Right lung (tissue), 5 donors: Measurements from ENCODE around the gene SASH3. TPM values are rescaled to one million over a fixed set of nuclear protein-coding genes. Genes with fewer than 3 reads are reported as not detected.

Experiments used
- polyA plus RNA-seq, 5 donors: library from polyadenylated mRNA; unstranded; fragments of 120-200 nt; gene quantifications; one replicate each; pipeline versions ENCODE4 v1.2.1 to v1.2.3, GENCODE V29; 2013; ENCODE audit warnings: inconsistent platforms in 1 of 5, low replicate concordance in 1 of 5; ENCODE audit not compliant: insufficient read length in 5 of 5, insufficient read depth in 1 of 5

Gene SASH3
- polyA plus RNA-seq, 5 donors: 2.8 to 4.1 (median 3.4) TPM

Other genes with a start within 250 kb of the SASH3 start
- 10 to 100 TPM; 23.3 to 29.9 (median 28.5) TPM for gene OCRL, start 239.7 kb upstream of the SASH3 start, polyA plus RNA-seq
- gene APLN, start 125.0 kb upstream of the SASH3 start, polyA plus RNA-seq: 10 to 100 TPM in 1 of 5 donors, 1 to 10 TPM in 4; 3.3 to 10.7 (median 5.3) TPM
- 1 to 10 TPM; 5.9 to 8.5 (median 8.2) TPM for gene XPNPEP2, start 41.0 kb upstream of the SASH3 start, polyA plus RNA-seq
- 10 to 100 TPM; 33.1 to 41.4 (median 36.8) TPM for gene ZDHHC9, start 63.9 kb downstream of the SASH3 start, polyA plus RNA-seq
- gene UTP14A, start 126.2 kb downstream of the SASH3 start, polyA plus RNA-seq: 10 to 100 TPM; 25.0 to 28.6 (median 27.1) TPM
- 10 to 100 TPM; 13.6 to 20.8 (median 18.0) TPM for gene BCORL1, start 202.7 kb downstream of the SASH3 start, polyA plus RNA-seq